OCI-LY1 (cell line): ENCODE results near the gene ZNF354B.

Source experiments
- H2AFZ ChIP-seq: fragments of 200-600 bp; sonication (generic), shearing (Covaris generic); 2 replicates; pipeline ENCODE4 v1.6.0; 2014; ENCODE audit warnings: antibody characterized with exemption, mild to moderate bottlenecking, low read length
- H3F3A ChIP-seq: fragments of 200-600 bp; sonication (generic), shearing (Covaris generic); 2 replicates; pipeline ENCODE4 v1.6.0; 2014; ENCODE audit warnings: mild to moderate bottlenecking, antibody characterized with exemption, low read length, moderate library complexity; ENCODE audit not compliant: insufficient read depth
- H3K27ac ChIP-seq: fragments of 200-600 bp; sonication (generic); 2 replicates; pipeline ENCODE4 v1.5.1; 2014; ENCODE audit warnings: low read length, mixed run types, mild to moderate bottlenecking, low read depth; ENCODE audit not compliant: poor library complexity, severe bottlenecking
- H3K27me3 ChIP-seq: fragments of 200-600 bp; sonication (generic); 2 replicates; pipeline ENCODE4 v1.6.0; 2014; ENCODE audit warnings: antibody characterized with exemption, mild to moderate bottlenecking, low read length, moderate library complexity; ENCODE audit not compliant: insufficient read depth
- H3K36me3 ChIP-seq: fragments of 200-600 bp; sonication (generic); 2 replicates; pipeline ENCODE4 v1.6.1; 2014; ENCODE audit warnings: mild to moderate bottlenecking, antibody characterized with exemption, low read length, moderate library complexity, mixed read lengths; ENCODE audit not compliant: insufficient read depth
- H3K4me1 ChIP-seq: fragments of 200-600 bp; sonication (generic); 2 replicates; pipeline ENCODE4 v1.5.1; 2014; ENCODE audit warnings: mild to moderate bottlenecking, low read length, moderate library complexity; ENCODE audit not compliant: insufficient read depth, severe bottlenecking
- H3K4me2 ChIP-seq: fragments of 200-600 bp; sonication (generic), shearing (Covaris generic); 2 replicates; pipeline ENCODE4 v1.6.1; 2014; ENCODE audit warnings: low read length
- H3K4me3 ChIP-seq: fragments of 200-600 bp; sonication (generic); 2 replicates; pipeline ENCODE4 v1.5.1; 2014; ENCODE audit warnings: low read length, low read depth, mild to moderate bottlenecking, mixed read lengths; ENCODE audit not compliant: poor library complexity, severe bottlenecking
- H3K79me2 ChIP-seq: fragments of 200-600 bp; shearing (Covaris generic); 2 replicates; pipeline ENCODE4 v1.6.1; 2016; ENCODE audit warnings: mixed run types, low read length, mixed read lengths; ENCODE audit not compliant: insufficient read depth
- H3K9ac ChIP-seq: fragments of 200-600 bp; sonication (generic), shearing (Covaris generic); 2 replicates; pipeline ENCODE4 v1.6.1; 2014; ENCODE audit warnings: mild to moderate bottlenecking, low read length, mixed read lengths
- H3K9me2 ChIP-seq: fragments of 200-600 bp; sonication (generic), shearing (Covaris generic); 2 replicates; pipeline ENCODE4 v1.6.1; 2014; ENCODE audit warnings: low read depth, mild to moderate bottlenecking, low read length, mixed read lengths
- H3K9me3 ChIP-seq: fragments of 200-600 bp; shearing (Covaris generic); 2 replicates; pipeline ENCODE4 v1.6.1; 2014; ENCODE audit warnings: low read length, mixed read lengths
- H4K20me1 ChIP-seq: fragments of 200-600 bp; sonication (generic), shearing (Covaris generic); 2 replicates; pipeline ENCODE4 v1.6.0; 2016; ENCODE audit warnings: mild to moderate bottlenecking, low read length; ENCODE audit not compliant: insufficient read depth
- EZH2 ChIP-seq: fragments of 200-600 bp; sonication (generic), shearing (Covaris generic); IDR thresholded peaks from 2 replicates; pipeline ENCODE4 v1.8.0; 2017; ENCODE audit warnings: borderline replicate concordance, mixed run types, mild to moderate bottlenecking, antibody characterized with exemption, low read length, moderate library complexity, mixed read lengths
- TF ChIP-seq, protein P1 (sequence below): fragments of 200-600 bp; sonication (generic), shearing (Covaris generic); IDR thresholded peaks from 2 replicates; pipeline ENCODE4 v1.5.1; 2017; ENCODE audit warnings: mild to moderate bottlenecking, antibody characterized with exemption, low read length, moderate library complexity, mixed read lengths

The ZNF354B gene

GRCh38 chr5:178859625-178860521 lies at the start of gene ZNF354B:
TSS of gene ZNF354B (plus strand) at chr5:178859953. CDS start at chr5:178861048, 1,095 bp downstream.
- H4K20me1 ChIP-seq: no peaks in the 10 kb centered on the region
- TF ChIP-seq EZH2: no peak
- TF ChIP-seq, protein P1, sequence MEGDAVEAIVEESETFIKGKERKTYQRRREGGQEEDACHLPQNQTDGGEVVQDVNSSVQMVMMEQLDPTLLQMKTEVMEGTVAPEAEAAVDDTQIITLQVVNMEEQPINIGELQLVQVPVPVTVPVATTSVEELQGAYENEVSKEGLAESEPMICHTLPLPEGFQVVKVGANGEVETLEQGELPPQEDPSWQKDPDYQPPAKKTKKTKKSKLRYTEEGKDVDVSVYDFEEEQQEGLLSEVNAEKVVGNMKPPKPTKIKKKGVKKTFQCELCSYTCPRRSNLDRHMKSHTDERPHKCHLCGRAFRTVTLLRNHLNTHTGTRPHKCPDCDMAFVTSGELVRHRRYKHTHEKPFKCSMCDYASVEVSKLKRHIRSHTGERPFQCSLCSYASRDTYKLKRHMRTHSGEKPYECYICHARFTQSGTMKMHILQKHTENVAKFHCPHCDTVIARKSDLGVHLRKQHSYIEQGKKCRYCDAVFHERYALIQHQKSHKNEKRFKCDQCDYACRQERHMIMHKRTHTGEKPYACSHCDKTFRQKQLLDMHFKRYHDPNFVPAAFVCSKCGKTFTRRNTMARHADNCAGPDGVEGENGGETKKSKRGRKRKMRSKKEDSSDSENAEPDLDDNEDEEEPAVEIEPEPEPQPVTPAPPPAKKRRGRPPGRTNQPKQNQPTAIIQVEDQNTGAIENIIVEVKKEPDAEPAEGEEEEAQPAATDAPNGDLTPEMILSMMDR: no peak
- peak within 1 kb of the TSS; percentile 34; the same call in 1 of the 2 replicates for H3K4me2 ChIP-seq
- no peaks in the 10 kb centered on the region for H3K27me3 ChIP-seq
- H2AFZ ChIP-seq: no peak within 1 kb of the TSS
- no peaks in the 10 kb centered on the region for H3K9me3 ChIP-seq
- no peaks in the 10 kb centered on the region for H3K4me1 ChIP-seq
- H3K9me2 ChIP-seq: no peaks in the 10 kb centered on the region
- H3K79me2 ChIP-seq: no peaks in the 10 kb centered on the region
- peak within 1 kb of the TSS; percentile 54 for H3K4me3 ChIP-seq
- H3K27ac ChIP-seq: no peak within 1 kb of the TSS
- peak within 1 kb of the TSS; percentile 27; the same call in 1 of the 2 replicates for H3K9ac ChIP-seq
- H3K36me3 ChIP-seq: no peaks in the 10 kb centered on the region
- no peaks in the 10 kb centered on the region for H3F3A ChIP-seq

- Histone ChIP-seq H3K9me3 (no peaks in the 10 kb centered on the region), H3F3A (no peaks in the 10 kb centered on the region), H3K27me3 (no peaks in the 10 kb centered on the region), H3K9me2 (no peaks in the 10 kb centered on the region), H3K4me1 (no peaks in the 10 kb centered on the region), H3K4me2 (no peak overlapping the region), H2AFZ (no peak overlapping the region), H3K79me2 (no peaks in the 10 kb centered on the region), H3K9ac (no peak overlapping the region), H3K27ac (no peak overlapping the region), H4K20me1 (no peaks in the 10 kb centered on the region), H3K4me3 (no peak overlapping the region), H3K36me3 (no peaks in the 10 kb centered on the region)
- TF ChIP-seq, protein P1: no peak
- no peak for TF ChIP-seq EZH2
These were observed 42.2 kb upstream of the ZNF354B start for GRCh38 chr5:178817506-178817905.

- no peaks in the 10 kb centered on the region for H3K9me3 ChIP-seq
- H3K9ac ChIP-seq: no peak overlapping the region
- H2AFZ ChIP-seq: no peak overlapping the region
- no peaks in the 10 kb centered on the region for H3K9me2 ChIP-seq
- no peak overlapping the region for H3K4me2 ChIP-seq
- TF ChIP-seq, protein P1: no peak
- TF ChIP-seq EZH2: no peak
- H4K20me1 ChIP-seq: no peaks in the 10 kb centered on the region
- no peaks in the 10 kb centered on the region for H3K4me1 ChIP-seq
- H3K79me2 ChIP-seq: no peaks in the 10 kb centered on the region
- H3F3A ChIP-seq: no peaks in the 10 kb centered on the region
- no peak overlapping the region for H3K4me3 ChIP-seq
- no peaks in the 10 kb centered on the region for H3K27me3 ChIP-seq
- H3K27ac ChIP-seq: no peak overlapping the region
- H3K36me3 ChIP-seq: no peaks in the 10 kb centered on the region
These were observed 41.7 kb upstream of the ZNF354B start for GRCh38 chr5:178818094-178818493.
